GM19463 (cell line): ENCODE results near the gene FUS.
"Not testable (repeated sequence)": the region's sequence is repeated elsewhere in the genome, so short reads cannot be mapped to it uniquely, and the experiment has no call there.

Source experiments
- ATAC-seq: cut with Tn5 transposase; IDR thresholded peaks from one replicate; pipeline ENCODE4 v1.9.1; 2021; ENCODE audit warnings: mild to moderate bottlenecking, moderate library complexity; ENCODE audit not compliant: unreplicated experiment

FUS gene

DNA sequence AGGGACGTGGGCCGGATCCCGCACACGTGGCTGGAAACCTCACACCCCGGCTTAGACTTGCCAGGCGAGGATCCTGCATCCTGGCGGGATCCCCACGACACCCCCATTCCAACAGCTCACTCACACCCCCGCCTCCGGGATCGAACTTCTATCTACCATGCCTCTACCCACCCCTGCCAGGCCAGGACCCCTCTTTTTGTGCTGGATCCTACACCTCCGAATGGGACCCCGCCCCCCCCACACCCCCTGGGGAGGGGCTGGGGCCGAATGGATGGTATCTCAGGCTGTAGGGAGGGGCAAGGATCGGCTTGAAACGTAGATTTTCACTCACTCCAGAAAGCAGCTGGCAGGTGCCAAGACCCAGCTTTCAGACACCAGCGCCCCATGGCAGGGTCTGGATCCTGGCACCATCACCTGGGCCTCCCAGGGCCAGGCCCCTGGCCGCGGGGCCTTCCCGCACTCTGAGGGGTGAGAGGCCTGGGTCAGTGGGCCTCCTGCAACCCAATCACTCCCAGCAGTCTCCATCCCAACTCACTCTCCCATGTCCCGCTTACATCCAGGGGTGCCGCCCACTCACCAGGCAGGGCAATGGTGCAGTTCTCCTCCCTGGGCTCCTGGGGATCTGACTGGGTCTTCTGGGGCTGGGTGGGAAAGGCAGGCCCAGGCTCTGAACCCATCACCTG is 36.8 kb upstream of the FUS start:
- ATAC-seq: no peak

DNA sequence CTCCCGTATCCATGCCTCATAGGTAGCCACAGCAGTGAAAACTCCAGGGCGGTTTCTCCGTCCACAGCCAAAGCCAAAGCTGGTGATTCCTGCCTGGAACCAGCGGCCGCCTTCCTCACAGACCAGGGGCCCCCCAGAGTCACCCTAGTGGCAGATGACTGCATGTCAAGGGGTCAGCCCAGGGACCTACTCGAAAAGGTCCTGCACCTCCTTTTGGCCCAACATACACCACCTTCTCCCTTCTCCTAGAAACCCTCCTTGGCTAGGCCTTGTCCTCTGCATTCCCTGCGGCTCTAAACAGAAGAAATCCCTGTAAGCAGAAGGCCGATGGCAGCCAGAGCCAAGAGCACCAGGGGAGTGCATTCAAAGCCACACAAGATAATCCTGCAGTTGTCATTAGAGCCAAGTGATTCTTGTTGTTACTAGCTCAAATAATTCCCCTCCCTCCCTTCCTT is 36.2 kb upstream of the FUS start:
- ATAC-seq: no peak

DNA sequence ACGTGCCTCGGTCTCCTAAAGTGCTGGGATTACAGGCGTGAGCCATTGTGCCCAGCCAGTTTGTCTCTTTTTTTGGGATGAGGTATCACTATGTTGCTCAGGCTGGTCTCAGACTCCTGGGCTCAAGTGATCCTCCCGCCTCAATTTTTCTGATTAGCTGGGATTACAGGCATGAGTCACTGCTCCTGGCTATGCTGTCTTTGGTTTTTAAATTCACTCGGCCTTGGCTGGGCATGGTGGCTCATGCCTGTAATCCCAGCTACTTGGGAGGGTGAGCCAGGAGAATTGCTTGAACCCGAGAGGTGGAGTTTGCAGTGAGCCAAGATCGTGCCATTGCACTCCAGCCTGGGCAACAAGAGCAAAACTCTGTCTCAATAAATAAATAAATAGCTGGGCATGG is 35.5 kb upstream of the FUS start:
- not testable (repeated sequence) for ATAC-seq

DNA sequence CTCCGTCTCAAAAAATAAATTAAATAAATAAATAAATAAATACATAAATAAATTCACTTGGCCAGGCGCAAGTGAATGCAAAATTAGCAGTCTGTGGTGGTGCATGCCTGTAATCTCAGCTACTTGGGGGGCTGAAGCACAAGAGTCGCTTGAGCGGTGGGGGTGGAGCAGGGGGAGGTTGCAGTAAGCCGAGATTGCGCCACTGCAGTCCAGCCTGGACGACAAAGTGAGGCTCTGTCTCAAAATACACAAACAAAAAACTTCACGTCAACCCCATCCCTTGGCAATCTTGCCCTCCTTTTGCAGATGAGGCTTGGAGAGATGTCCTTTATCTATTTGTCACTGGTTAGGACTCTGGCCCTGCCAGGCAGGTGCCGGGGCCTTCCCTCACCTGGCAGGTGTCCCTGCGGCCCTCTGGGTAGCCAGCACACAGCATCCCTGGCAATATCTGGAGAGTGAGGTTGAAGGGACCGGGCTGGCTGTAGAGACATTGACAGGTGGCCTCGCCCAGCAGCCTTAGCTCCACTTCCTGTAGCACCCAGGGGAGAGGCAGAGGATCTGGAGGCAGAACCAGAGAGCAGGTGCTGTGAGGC is 34.4 kb upstream of the FUS start:
- ATAC-seq: no peak

DNA sequence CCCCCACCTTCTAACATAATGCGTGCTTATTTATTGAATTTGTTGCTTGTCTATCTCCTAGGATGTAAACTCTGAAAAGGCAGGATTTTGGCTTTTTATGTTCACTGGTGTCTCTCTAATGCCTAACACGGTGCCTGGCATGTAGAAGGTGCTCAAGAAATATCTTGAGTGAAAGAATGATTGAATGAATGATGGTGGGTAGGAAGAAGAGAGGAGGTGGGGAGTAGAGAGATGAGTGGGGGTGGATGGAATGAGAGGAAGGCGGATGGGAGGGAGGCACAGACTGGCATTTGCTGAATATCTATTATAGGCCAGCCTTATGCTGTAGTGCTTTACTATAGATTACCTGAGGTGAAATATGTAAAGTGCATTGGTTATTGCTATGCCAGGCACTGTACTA is 32.4 kb upstream of the FUS start:
- ATAC-seq: no peak

DNA sequence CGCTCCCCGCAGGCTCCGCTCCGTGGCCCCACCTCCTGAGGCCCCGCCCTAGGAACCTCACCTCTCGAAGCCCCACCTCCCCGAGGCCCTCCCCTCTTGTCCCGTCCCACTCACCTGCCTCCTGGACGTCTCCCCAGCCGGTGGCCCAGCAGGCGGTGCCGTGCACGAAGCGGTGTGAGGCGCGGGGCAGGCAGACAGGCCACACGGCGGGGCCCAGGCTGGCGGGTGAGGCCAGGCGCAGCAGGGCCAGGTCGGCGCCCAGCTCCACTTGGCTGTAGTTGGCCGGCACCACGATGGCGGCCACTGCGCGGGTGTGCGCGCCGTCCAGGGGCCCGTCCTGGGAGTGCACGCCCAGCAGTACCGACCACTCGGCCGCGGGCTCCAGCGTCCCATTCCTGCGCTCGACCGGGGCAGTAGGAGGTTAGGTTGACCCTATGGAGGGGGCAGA is 31.6 kb upstream of the FUS start:
- ATAC-seq: no peak

DNA sequence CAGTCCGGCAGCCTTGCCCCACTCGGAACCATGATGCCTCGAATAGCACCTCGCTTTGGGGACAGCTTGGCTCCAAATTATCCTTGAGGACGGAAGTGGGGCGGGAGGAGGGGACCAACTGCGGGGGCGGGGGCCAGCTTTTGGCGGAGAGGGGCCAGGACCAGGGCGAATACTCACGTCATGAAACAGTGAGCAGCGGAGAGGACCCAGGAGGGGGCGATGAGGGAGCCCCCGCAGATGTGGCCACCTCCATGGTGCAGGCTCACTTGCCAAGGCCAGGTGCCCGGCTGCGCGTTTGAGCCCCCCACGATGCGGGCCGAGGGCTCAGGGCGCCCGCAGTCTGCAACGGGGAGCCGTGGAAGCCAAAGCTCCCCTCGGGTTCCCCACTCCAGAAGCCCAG is 31.0 kb upstream of the FUS start:
- ATAC-seq: no peak

DNA sequence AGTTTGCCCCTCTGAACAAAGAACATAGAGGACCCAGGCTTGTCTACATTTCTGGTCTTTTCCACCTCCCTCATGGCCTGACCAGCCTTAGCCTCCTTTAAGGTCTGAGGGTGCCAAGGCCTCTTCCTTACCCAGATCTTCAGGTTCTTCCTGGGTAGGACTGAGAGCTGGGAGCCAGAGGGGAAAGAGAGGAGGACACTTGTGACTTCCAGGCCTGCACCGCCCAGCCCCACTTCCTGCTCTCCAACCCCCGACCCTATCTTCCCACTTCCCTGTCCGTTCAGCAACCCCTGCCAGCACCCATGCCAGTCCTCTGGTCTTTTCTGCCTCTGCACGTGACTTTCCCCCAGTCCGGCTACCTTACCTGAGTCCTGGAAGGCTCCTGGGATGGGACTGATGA is 30.6 kb upstream of the FUS start:
- no peak for ATAC-seq

DNA sequence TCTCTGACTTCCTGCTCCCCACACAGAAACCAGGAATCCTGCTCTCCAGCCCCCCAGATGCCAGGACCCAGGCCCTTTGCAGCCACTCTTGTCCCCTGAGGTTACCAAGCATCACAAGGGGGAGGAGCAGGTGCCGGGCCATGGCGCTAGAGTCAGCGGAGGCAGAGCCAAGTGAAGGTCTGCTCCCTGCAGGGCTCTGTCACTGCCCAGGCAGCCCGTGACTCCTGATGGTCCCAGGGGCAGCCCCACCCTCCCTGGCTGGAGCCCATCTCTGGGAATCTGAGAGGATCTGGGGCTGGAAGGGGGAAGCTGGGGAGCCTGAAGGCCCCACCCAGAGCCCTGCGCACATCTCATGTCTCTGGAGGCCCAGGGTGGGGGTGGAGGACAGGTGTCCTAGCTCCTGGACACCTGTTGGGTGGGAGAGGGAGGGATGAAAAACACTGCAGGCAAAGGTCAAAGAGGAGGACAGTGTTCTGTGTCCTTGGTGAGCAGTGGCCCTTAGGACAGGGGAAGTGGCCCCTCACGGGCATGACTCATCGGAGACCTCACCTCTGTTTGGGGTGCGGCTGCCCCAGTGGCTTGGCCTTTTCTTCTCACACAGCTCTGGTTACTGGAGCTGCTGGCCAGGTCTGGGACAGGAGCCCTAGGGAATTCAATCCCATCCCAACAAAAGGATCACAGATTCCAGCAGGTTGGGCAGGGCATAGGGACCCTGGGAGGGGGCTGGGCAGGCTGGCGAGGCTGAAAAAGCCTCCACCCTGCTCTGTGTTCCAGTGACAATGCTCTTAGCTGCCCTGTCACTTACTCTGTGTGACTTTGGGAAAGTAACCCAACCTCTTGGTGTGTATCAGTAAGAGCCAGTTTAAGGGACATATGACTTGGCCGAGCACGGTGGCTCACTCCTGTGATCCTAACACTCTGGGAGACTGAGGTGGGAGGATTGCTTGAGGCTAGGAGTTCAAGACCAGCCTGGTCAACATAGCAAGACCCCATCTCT is 29.7 kb upstream of the FUS start, which contains the start of gene PRSS36:
PRSS36 (minus strand) TSS at position 173 of the 997 bp plus-strand sequence; CDS start at position 142, 31 bp downstream.
- ATAC-seq: no peak

DNA sequence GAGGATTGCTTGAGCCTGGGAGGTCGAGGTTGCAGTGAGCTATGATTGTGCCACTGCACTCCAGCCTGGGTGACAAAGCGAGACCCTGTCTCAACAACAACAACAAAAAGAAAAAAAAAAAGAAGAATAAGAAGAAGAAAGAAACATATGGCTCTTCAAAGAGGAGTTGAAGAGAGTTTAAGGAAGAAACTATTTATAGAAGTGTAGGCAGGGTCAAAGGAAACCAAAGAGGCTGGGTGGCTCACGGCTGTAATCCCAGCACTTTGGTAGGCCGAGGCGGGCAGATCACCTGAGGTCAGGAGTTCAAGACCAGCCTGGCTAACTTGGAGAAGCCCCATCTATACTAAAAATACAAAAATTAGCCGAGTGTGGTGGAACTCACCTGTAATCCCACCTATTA is 29.0 kb upstream of the FUS start:
- ATAC-seq: not testable (repeated sequence)

DNA sequence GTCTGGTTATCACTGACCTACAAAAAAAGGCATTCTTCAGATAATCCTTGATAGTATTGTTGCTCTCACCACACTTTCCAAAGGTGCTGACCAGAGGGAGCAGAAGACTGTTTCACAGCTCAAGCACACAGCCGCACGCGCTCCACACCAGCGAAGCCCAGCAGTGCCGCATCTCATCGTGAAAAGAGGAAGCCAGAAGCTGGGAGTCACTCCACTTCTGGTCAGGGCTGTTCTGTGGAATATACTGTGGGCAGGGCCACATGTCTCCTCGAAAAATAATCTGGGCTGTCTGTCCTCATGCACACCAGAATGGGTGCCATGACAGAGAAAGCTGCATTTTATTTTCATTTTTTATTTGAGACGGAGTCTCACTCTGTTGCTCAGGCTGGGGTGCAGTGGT is 22.8 kb upstream of the FUS start:
- ATAC-seq: no peak

DNA sequence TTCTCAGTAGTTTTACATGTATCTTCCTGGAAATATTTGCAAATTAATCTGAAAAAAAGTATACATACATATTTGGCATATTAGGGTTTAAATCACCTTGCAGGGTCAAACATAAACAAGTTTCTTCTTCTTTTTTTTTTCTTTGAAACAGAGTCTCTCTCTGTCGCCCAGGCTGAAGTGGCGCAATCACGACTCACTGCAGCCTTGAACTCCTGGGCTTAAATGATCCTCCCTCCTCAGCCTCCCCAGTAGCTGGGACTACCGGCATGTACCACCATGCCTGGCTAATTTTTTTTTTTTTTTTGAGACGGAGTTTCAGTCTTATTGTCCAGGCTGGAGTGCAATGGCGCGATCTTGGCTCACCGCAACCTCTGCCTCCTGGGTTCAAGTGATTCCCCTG is 12.6 kb upstream of the FUS start:
- ATAC-seq: no peak

DNA sequence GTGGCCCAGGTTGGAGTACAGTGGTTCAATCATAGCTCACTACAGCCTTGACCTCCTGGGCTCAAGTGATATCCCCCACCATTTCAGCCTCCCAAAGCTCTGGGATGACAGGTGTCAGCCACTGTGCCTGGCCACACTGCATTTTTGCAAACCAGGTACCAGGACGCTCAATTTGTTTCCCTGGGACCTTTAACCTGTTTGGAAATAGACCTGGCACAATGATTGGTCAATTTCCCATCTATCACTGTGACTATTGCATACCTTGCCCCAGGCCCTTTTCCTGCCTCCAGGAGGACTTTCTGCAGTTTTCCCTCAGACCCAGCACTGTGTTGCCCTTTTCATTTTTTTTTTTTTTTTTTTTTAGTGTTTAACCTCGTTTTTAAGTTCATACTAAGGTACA is 11.1 kb upstream of the FUS start:
- no peak for ATAC-seq

DNA sequence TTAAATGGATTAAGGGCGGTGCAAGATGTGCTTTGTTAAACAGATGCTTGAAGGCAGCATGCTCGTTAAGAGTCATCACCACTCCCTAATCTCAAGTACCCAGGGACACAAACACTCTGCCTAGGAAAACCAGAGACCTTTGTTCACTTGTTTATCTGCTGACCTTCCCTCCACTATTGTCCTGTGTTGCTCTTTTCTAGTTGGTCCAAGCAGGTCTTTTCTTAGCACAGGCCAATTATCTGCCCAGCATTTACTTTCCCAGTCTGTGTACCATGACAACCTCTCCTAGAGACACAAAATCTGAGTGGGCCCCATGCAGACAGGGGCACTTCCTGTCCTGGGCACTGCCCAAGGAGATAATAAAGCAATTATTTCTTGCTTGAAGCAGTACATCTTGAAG is 9.9 kb upstream of the FUS start:
- ATAC-seq: not testable (repeated sequence)

DNA sequence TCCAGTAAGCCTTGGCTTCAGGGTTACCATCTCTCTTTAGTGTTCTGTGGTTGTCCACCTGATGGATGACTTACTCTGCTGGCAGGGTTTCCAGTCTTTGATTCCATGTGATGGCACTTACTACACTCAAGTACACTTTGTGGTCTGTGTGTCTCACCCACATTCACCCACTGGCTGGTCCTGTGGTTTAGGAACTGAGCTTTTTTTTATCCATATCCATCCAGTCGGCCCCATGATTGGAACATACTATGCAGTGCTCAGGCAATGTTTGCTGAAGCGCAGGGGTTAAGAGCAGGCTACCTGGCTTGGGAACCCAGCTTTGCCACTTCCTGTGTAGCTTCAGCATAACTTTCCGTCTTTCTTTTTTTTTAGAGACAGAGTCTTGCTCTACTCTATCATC is 2.8 kb upstream of the FUS start:
- ATAC-seq: no peak

DNA sequence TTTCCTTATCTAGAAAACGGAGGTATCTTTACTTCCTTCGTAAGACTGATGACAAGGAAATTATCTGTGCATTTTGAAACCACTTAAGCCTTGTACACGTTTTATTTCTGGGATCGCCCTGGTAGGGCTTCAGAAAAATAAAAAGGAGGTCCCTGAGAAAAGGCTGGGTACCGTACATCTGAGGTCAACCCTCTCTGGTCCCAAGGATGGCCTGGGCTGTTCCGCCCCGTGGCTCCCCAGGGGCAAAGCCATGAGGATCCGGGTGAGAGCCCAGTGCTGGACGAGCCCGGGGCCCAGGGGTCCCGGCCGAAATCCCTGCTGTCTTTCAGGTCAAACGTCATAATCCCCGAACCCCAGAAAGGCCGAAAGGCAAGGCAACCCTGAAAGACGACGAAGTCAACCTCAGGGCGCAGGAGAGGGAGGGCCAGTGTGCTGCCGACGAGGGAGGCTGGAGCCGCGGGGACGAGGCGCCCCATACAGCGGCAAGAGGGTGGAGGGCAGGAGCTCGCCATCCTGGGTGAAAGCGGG is 656 bp upstream of the FUS start:
- ATAC-seq: peak; percentile 1

DNA sequence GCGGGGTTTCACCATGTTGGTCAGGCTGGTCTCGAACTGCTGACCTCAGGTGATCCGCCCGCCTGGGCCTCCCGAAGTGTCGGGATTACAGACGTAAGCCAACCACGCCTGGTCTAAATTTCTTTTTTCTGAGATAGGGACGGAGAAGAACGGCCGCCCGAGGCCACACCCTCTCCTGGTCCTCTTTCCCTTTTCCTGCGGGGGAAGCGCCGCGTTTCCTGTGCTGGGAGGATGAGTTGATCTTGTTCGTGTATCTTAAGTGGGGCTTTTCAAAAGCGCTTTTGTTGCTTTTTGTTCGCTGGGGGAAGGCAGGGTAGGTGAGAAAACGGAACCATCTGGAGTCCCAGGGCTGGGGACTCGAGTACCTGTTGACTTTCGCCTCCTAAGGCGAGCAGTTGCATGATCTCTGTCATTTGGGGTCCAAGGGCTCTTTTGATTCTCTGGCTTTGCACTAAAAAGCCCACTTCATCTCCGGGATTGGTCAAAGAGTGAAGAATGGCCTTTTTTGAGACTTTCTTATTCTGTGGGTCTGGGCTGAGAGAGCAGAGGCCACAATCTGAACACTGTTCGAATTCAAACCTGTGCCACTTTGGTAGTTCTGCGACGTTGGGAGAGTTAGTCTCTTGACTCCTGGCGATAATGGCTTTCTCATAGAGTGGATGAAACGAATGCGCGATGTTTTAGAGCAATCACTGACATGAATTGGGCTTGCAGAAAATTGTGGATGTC is 1.3 kb downstream of the FUS start:
- no peak for ATAC-seq

DNA sequence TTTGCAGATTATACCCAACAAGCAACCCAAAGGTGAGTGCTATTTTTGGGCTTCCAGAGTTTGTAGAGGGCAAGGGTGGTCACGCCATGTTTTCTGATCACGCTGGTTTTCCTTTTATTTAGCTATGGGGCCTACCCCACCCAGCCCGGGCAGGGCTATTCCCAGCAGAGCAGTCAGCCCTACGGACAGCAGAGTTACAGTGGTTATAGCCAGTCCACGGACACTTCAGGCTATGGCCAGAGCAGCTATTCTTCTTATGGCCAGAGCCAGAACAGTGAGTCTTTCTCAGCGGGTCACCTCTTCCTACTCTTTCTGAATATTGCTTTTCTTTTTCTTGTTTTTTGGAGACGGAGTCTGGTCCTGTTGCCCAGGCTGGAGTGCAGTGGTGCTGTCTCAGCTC is 2.5 kb downstream of the FUS start:
- ATAC-seq: no peak

DNA sequence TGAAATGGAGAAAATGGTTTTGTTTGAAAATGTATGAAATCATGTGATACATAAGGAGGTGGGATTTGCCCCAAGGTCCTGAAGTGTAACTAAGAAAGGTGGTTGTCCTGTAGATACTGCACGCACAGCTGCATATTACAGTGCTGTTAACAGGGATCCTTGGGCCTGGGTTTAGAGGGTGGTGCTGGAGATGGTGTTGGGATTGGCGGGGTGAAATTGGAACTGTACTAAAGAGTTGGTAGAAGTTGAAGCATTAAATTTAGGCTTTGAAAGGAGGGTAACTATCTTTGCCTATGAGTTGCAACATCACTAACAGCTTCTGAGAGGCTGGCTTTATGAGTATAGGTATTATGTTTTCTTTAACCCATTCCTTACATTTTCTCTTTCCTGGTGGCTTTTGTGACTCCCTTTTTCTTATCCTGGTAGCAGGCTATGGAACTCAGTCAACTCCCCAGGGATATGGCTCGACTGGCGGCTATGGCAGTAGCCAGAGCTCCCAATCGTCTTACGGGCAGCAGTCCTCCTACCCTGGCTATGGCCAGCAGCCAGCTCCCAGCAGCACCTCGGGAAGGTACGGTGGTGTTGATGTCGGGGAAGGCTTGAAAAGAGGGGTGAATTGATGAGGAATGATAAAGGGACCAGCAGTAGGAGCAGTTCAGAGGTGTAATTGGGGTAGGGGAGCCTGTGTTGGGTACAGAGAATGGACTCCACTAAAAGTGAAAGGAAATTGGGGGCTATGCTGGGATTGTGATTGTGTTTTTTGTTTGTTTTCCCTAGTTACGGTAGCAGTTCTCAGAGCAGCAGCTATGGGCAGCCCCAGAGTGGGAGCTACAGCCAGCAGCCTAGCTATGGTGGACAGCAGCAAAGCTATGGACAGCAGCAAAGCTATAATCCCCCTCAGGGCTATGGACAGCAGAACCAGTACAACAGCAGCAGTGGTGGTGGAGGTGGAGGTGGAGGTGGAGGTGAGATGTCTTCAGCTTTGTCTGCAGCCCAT is 3.8 kb downstream of the FUS start:
- ATAC-seq: no peak
